ENCODE measurements around the gene PRRG1. TPM values are rescaled to one million over a fixed set of nuclear protein-coding genes. Genes with fewer than 3 reads are reported as not detected.

PRRG1 gene
- total RNA-seq, 2 experiments from 2014 or later: not detected

- no peak for DNase-seq
- CTCF ChIA-PET: no interaction called here
- TF ChIP-seq, protein P1, sequence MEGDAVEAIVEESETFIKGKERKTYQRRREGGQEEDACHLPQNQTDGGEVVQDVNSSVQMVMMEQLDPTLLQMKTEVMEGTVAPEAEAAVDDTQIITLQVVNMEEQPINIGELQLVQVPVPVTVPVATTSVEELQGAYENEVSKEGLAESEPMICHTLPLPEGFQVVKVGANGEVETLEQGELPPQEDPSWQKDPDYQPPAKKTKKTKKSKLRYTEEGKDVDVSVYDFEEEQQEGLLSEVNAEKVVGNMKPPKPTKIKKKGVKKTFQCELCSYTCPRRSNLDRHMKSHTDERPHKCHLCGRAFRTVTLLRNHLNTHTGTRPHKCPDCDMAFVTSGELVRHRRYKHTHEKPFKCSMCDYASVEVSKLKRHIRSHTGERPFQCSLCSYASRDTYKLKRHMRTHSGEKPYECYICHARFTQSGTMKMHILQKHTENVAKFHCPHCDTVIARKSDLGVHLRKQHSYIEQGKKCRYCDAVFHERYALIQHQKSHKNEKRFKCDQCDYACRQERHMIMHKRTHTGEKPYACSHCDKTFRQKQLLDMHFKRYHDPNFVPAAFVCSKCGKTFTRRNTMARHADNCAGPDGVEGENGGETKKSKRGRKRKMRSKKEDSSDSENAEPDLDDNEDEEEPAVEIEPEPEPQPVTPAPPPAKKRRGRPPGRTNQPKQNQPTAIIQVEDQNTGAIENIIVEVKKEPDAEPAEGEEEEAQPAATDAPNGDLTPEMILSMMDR (IDR thresholded peaks at IDR 0.05): no peak
- no peak overlapping the region for H3K27ac ChIP-seq (ENCODE audit: low read depth in 1 of 2, low read length in 2 of 2)
- no peaks in the 10 kb centered on the region for H3K9me3 Mint-ChIP-seq
- POLR2A ChIA-PET: no interaction called here
- no peaks in the 10 kb centered on the region for H3K27me3 Mint-ChIP-seq
- ATAC-seq (ENCODE audit: poor library complexity): no peak
- intact Hi-C loops (cut with DNase I, micrococcal nuclease): no loop called here
- no peaks in the 10 kb centered on the region for H3K4me1 Mint-ChIP-seq (ENCODE audit: low read depth)
- no peak overlapping the region for H3K27ac Mint-ChIP-seq
- no peak overlapping the region for H3K4me3 Mint-ChIP-seq
- H3K9me3 ChIP-seq (ENCODE audit: control insufficient read depth in 1 of 2, insufficient read depth in 1 of 2, low read length in 2 of 2): no peaks in the 10 kb centered on the region
- no peaks in the 10 kb centered on the region for H3K27me3 ChIP-seq (ENCODE audit: control insufficient read depth in 1 of 2, insufficient read depth in 2 of 2, low read length in 2 of 2)
- H3K36me3 ChIP-seq (ENCODE audit: insufficient read depth, low read length): no peaks in the 10 kb centered on the region
- no peaks in the 10 kb centered on the region for H3K36me3 Mint-ChIP-seq (ENCODE audit: low read depth)
- no peak overlapping the region for H3K4me3 ChIP-seq (ENCODE audit: low read length)
- H3K4me1 ChIP-seq (ENCODE audit: insufficient read depth, low read length): no peaks in the 10 kb centered on the region
These were observed 119.1 kb downstream of the PRRG1 start for GRCh38 chrX:37468124-37468739.

- H3K27ac ChIP-seq (ENCODE audit: low read depth in 1 of 2, low read length in 2 of 2): no peak overlapping the region
- ATAC-seq (ENCODE audit: poor library complexity) (no peak), DNase-seq (no peak)
- no peaks in the 10 kb centered on the region for H3K9me3 ChIP-seq (ENCODE audit: control insufficient read depth in 1 of 2, insufficient read depth in 1 of 2, low read length in 2 of 2)
- no peaks in the 10 kb centered on the region for H3K27me3 Mint-ChIP-seq
- no peaks in the 10 kb centered on the region for H3K9me3 Mint-ChIP-seq
- no peaks in the 10 kb centered on the region for H3K27me3 ChIP-seq (ENCODE audit: control insufficient read depth in 1 of 2, insufficient read depth in 2 of 2, low read length in 2 of 2)
- H3K4me1 ChIP-seq (ENCODE audit: insufficient read depth, low read length): no peaks in the 10 kb centered on the region
- TF ChIP-seq, protein P1 (IDR thresholded peaks at IDR 0.05): no peak
- H3K27ac Mint-ChIP-seq: no peak overlapping the region
- no peaks in the 10 kb centered on the region for H3K4me1 Mint-ChIP-seq (ENCODE audit: low read depth)
- H3K36me3 ChIP-seq (ENCODE audit: insufficient read depth, low read length): no peaks in the 10 kb centered on the region
- intact Hi-C loops (cut with DNase I, micrococcal nuclease): no loop called here
- ChIA-PET CTCF (no interaction called here), POLR2A (no interaction called here)
- no peak overlapping the region for H3K4me3 Mint-ChIP-seq
- H3K36me3 Mint-ChIP-seq (ENCODE audit: low read depth): no peaks in the 10 kb centered on the region
- no peak overlapping the region for H3K4me3 ChIP-seq (ENCODE audit: low read length)
These were observed 121.5 kb downstream of the PRRG1 start for GRCh38 chrX:37470711-37471110.

GRCh38 chrX:37472836-37473235 lies 123.7 kb downstream of the PRRG1 start:
- Mint-ChIP-seq H3K4me1 (ENCODE audit: low read depth) (no peaks in the 10 kb centered on the region), H3K9me3 (no peaks in the 10 kb centered on the region), H3K27ac (no peak overlapping the region), H3K4me3 (no peak overlapping the region), H3K36me3 (ENCODE audit: low read depth) (no peaks in the 10 kb centered on the region), H3K27me3 (no peaks in the 10 kb centered on the region)
- ChIA-PET CTCF (no interaction called here), POLR2A (no interaction called here)
- H3K36me3 ChIP-seq (ENCODE audit: insufficient read depth, low read length): no peaks in the 10 kb centered on the region
- DNase-seq (no peak), ATAC-seq (ENCODE audit: poor library complexity) (no peak)
- H3K27me3 ChIP-seq (ENCODE audit: control insufficient read depth in 1 of 2, insufficient read depth in 2 of 2, low read length in 2 of 2): no peaks in the 10 kb centered on the region
- H3K4me1 ChIP-seq (ENCODE audit: insufficient read depth, low read length): no peaks in the 10 kb centered on the region
- H3K9me3 ChIP-seq (ENCODE audit: control insufficient read depth in 1 of 2, insufficient read depth in 1 of 2, low read length in 2 of 2): no peaks in the 10 kb centered on the region
- H3K27ac ChIP-seq (ENCODE audit: low read depth in 1 of 2, low read length in 2 of 2): no peak overlapping the region
- intact Hi-C loops (cut with DNase I, micrococcal nuclease): no loop called here
- no peak overlapping the region for H3K4me3 ChIP-seq (ENCODE audit: low read length)
- TF ChIP-seq, protein P1 (IDR thresholded peaks at IDR 0.05): no peak
